Prostate gland (tissue), 2 donors: ENCODE measurements around the gene KCNE1. TPM values are rescaled to one million over a fixed set of nuclear protein-coding genes. Genes with fewer than 3 reads are reported as not detected.
A peak's percentile ranks its signal among the peaks of the same experiment; 100 is the strongest.

Experiments used
- DNase-seq: peaks from one replicate; pipeline ENCODE4 v3.0.0-alpha.2; 2019; ENCODE audit warnings: low spot score
- H3K27ac ChIP-seq, 2 donors: fragments of 200-600 bp; sonication (generic); 2 replicates each; pipeline ENCODE4 v1.5.1; 2017 to 2019
- H3K27me3 ChIP-seq: fragments of 200-600 bp; sonication (generic); replicated peaks from 2 replicates; pipeline ENCODE4 v1.5.1; 2019; ENCODE audit not compliant: insufficient read depth
- H3K36me3 ChIP-seq, 2 donors: fragments of 200-600 bp; sonication (generic); 1 replicate in 1 of 2; 2 replicates in 1 of 2; pipeline versions ENCODE4 v1.5.1 to v1.8.1; 2017 to 2019
- H3K4me1 ChIP-seq: fragments of 200-600 bp; sonication (generic); replicated peaks from 2 replicates; pipeline ENCODE4 v1.5.1; 2019
- H3K4me3 ChIP-seq, 2 donors: fragments of 200-600 bp; sonication (generic); 2 replicates each; pipeline ENCODE4 v1.5.1; 2017 to 2019
- H3K9me3 ChIP-seq: fragments of 200-600 bp; sonication (generic); 2 replicates; pipeline ENCODE4 v1.5.1; 2017
- POLR2A ChIP-seq: fragments of 450-650 bp; IDR thresholded peaks from one replicate; pipeline ENCODE4 v1.6.1; 2016; ENCODE audit warnings: antibody characterized with exemption, mild to moderate bottlenecking
- POLR2AphosphoS5 ChIP-seq: sonication (generic); formaldehyde crosslinking; IDR thresholded peaks from one replicate; pipeline ENCODE4 v1.6.1; 2017; ENCODE audit warnings: antibody characterized with exemption
- WGBS: methylation state at CpG from one replicate; pipeline ENCODE4 v1.1.5; 2018; 5-methylcytosine and 5-hydroxymethylcytosine counted together
- intact Hi-C: fragments of 100-400 bp; cut with DNase I; formaldehyde crosslinking; loops from one replicate; pipeline ENCODE4 v1.14.2; 2022
- total RNA-seq, 2 donors: library from RNA; depleted of rRNA; stranded (reverse); fragments of >200 nt; gene quantifications; one replicate each; pipeline ENCODE4 v1.1.0, GENCODE V29; 2016
- TF ChIP-seq, protein P1 (sequence below), 4 experiments: fragments of 200-600 bp in 2 of 4; fragments of 450-650 bp in 2 of 4; sonication (generic) in 2 of 4; IDR thresholded peaks; 1 replicate in 3 of 4; 2 replicates in 1 of 4; pipeline ENCODE4 v1.5.1; 2016 to 2019; ENCODE audit warnings: antibody characterized with exemption in 4 of 4, mild to moderate bottlenecking in 2 of 4, moderate library complexity in 2 of 4

The KCNE1 gene
- total RNA-seq, 2 donors from 2014 or later = 0.32 to 6.7 TPM

DNA sequence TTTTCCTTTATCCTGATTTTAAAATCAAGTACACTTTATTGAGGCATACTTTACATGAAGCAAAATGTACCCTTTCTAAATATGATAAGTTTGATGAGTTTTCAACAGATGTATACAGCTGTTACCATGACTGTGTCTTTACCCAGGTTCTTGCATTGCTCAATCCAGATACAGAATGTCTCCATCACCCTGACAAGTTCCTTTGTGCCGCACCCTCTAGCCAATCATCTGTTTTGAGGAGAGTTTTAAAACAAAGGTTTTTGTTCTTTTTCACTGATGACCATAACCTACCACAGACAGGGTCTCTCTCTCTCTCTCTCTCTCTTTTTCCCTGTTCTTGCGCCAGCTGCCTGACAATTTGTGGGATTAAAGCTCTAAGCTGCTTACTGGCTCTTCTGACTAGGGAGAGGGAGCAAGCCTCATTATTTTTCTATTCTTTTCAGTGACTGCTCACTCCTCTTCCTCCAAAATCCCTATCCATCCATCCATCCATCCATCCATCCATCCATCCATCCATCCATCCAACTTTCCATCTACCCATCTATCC lies 1.2 kb upstream of the KCNE1 start:
- Histone ChIP-seq H3K9me3 (no peaks in the 10 kb centered on the region), H3K4me3 (no peak overlapping the region), H3K36me3 (no peaks in the 10 kb centered on the region), H3K27ac (no peak overlapping the region), H3K27me3 (no peaks in the 10 kb centered on the region), H3K4me1 (no peaks in the 10 kb centered on the region)
- no peak for DNase-seq
- TF ChIP-seq, protein P1, sequence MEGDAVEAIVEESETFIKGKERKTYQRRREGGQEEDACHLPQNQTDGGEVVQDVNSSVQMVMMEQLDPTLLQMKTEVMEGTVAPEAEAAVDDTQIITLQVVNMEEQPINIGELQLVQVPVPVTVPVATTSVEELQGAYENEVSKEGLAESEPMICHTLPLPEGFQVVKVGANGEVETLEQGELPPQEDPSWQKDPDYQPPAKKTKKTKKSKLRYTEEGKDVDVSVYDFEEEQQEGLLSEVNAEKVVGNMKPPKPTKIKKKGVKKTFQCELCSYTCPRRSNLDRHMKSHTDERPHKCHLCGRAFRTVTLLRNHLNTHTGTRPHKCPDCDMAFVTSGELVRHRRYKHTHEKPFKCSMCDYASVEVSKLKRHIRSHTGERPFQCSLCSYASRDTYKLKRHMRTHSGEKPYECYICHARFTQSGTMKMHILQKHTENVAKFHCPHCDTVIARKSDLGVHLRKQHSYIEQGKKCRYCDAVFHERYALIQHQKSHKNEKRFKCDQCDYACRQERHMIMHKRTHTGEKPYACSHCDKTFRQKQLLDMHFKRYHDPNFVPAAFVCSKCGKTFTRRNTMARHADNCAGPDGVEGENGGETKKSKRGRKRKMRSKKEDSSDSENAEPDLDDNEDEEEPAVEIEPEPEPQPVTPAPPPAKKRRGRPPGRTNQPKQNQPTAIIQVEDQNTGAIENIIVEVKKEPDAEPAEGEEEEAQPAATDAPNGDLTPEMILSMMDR (IDR thresholded peaks at IDR 0.05) = no peak
- TF ChIP-seq POLR2A = no peak
- no peak for TF ChIP-seq POLR2AphosphoS5
- intact Hi-C loops = no loop called here
- WGBS = 78% methylated on average over 2 of the region's 2 CpGs

DNA sequence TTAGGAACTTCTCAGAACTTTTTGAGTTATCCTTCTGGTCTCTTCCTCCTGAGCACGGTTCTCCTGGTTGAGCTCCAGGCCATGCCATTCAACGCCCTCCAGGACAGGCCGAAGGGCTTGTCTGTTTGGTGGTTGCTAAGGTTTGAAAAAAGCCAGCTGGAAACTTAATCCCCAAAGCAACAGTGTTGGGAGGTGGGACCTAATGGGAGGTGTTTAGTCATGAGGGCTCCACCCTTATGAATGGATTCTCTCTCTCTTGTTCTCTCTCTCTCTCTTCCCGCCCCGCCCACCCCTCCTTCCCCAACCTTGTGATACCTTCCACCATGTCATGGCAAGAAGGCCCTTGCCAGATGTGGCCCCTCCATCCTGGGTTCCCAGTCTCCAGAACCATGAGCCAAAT lies 829 bp downstream of the KCNE1 start:
- Histone ChIP-seq H3K36me3 (no peaks in the 10 kb centered on the region), H3K9me3 (no peaks in the 10 kb centered on the region), H3K27ac (no peak overlapping the region), H3K4me3 (no peak overlapping the region), H3K27me3 (no peaks in the 10 kb centered on the region), H3K4me1 (no peaks in the 10 kb centered on the region)
- TF ChIP-seq POLR2AphosphoS5 = no peak
- TF ChIP-seq, protein P1 (IDR thresholded peaks at IDR 0.05) = no peak
- no peak for TF ChIP-seq POLR2A
- DNase-seq = no peak
- 87% methylated on average over 5 of the region's 5 CpGs for WGBS
- intact Hi-C loops = no loop called here

DNA sequence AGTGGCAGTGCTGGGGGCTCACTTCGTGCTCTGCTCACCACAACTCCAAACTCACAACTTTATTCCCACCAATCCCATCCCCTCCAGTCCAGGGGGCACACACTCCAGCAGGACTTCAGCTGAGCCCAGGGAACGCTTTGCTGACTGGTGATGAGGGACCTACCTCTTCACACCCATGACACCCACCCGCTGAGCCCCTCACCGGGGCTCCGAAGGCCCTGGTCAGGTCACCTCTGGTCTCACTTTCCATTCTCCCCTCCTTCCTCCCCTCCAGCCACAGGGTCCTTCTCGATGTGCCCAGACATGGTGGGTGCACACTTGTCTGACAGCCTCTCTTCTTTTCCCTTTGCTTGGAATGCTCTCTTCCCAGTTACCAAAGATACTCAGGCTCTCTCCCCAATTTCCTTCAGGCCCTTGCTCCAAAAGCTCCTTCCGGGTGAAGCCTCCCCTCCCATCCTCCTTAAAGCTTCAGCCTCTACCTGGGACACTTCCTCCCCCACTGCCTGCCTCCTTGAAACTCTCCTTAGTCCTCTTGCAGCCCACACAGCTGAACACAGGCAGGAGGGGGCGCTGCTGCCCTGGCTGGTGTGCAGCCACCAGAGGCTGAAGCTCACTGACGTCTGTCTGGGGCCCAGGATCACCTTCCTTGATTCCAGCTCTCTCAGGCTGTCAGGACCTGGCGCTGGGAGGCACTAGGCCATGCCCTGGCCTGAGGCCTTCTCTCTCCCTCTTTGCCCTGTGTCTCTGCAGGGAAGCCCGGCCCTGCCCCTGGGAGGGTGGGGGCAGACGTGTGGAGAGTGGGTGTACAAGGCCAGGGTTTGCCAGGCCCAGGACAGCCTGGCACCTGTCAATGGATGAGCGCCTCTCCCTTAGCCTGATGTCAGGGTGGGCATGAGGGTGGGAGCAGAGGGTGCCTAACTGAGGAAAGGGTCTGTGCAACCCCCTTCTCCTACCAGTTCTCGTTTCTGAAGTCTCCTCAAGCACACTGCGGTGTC lies 1.6 kb downstream of the KCNE1 start:
- no peak for DNase-seq
- Histone ChIP-seq H3K27ac (no peak overlapping the region), H3K9me3 (no peaks in the 10 kb centered on the region), H3K4me1 (no peaks in the 10 kb centered on the region), H3K27me3 (no peaks in the 10 kb centered on the region), H3K36me3 (no peaks in the 10 kb centered on the region), H3K4me3 (no peak overlapping the region)
- TF ChIP-seq POLR2AphosphoS5 = no peak
- TF ChIP-seq, protein P1 (IDR thresholded peaks at IDR 0.05) = peak in 3 of 4 experiments; percentile 38 to 66 (median 46)
- 79% methylated on average over 15 of the region's 15 CpGs for WGBS
- intact Hi-C loops = no loop called here

DNA sequence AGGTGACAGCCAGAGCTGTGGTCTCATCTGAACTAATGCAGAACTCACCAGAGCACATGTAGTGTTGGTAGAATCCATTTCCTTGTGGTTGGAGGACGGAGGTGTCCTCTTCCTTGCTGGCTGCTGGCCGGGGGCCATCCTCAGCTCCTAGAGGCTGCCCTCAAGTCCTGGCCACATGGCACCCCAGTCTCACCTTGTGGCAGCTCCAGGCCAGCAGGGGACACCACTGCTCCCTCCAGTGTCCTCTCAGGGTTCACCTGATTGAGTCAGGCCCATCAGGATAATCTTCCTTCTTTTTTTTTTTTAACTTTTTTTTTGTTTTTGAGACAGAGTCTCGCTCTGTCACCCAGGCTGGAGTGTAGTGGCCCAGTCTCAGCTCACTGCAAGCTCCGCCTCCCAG lies 2.9 kb downstream of the KCNE1 start:
- WGBS = 94% methylated on average over 4 of the region's 4 CpGs
- H3K4me3 ChIP-seq = no peak overlapping the region

More for the DNA sequence above, 2.9 kb downstream of the KCNE1 start:
- Histone ChIP-seq H3K27me3 (no peaks in the 10 kb centered on the region), H3K4me1 (no peaks in the 10 kb centered on the region), H3K27ac (no peak overlapping the region), H3K9me3 (no peaks in the 10 kb centered on the region), H3K36me3 (no peaks in the 10 kb centered on the region)
- TF ChIP-seq POLR2A (no peak), POLR2AphosphoS5 (no peak)
- TF ChIP-seq, protein P1 (IDR thresholded peaks at IDR 0.05) = no peak
- DNase-seq = no peak
- intact Hi-C loops = no loop called here
